H9 (cell line): ENCODE measurements around the gene LRP2. TPM values are rescaled to one million over a fixed set of nuclear protein-coding genes. Genes with fewer than 3 reads are reported as not detected.

ENCODE experiments used
- DNase-seq: peaks from one replicate; pipeline ENCODE4 v3.0.0-alpha.2; 2017
- H2AFZ ChIP-seq: one replicate; pipeline ENCODE4 v1.6.1; 2013; ENCODE audit warnings: mild to moderate bottlenecking, low read length, control low read depth, moderate library complexity
- H2AK5ac ChIP-seq: 2 replicates; pipeline ENCODE4 v1.6.1; 2013; ENCODE audit warnings: low read length, control low read depth, mixed read lengths; ENCODE audit not compliant: insufficient read length
- H2BK120ac ChIP-seq: one replicate; pipeline ENCODE4 v1.6.1; 2013; ENCODE audit warnings: low read depth, mild to moderate bottlenecking, low read length, control low read depth, inconsistent platforms; ENCODE audit not compliant: poor library complexity, severe bottlenecking
- H2BK12ac ChIP-seq: 2 replicates; pipeline ENCODE4 v1.6.1; 2013; ENCODE audit warnings: low read length, control low read depth, mixed read lengths, low read depth; ENCODE audit not compliant: insufficient read length
- H2BK15ac ChIP-seq: 2 replicates; pipeline ENCODE4 v1.6.1; 2013; ENCODE audit warnings: low read depth, low read length, control low read depth
- H2BK20ac ChIP-seq: one replicate; pipeline ENCODE4 v1.6.1; 2013; ENCODE audit warnings: low read depth, mild to moderate bottlenecking, low read length, control low read depth, inconsistent platforms; ENCODE audit not compliant: poor library complexity, severe bottlenecking
- H2BK5ac ChIP-seq: 2 replicates; pipeline ENCODE4 v1.6.1; 2013; ENCODE audit warnings: low read length, control low read depth, mixed read lengths; ENCODE audit not compliant: insufficient read length
- H3K14ac ChIP-seq: 2 replicates; pipeline ENCODE4 v1.6.1; 2013; ENCODE audit warnings: low read length, control low read depth; ENCODE audit not compliant: insufficient read depth
- H3K18ac ChIP-seq: 2 replicates; pipeline ENCODE4 v1.6.1; 2013; ENCODE audit warnings: low read depth, mild to moderate bottlenecking, mixed read lengths, low read length, control low read depth; ENCODE audit not compliant: insufficient read length
- H3K23ac ChIP-seq: 2 replicates; pipeline ENCODE4 v1.6.1; 2013; ENCODE audit warnings: low read length, control low read depth, mixed read lengths, low read depth; ENCODE audit not compliant: insufficient read length
- H3K23me2 ChIP-seq: 2 replicates; pipeline ENCODE4 v1.6.1; 2013; ENCODE audit warnings: low read depth, mild to moderate bottlenecking, mixed read lengths, low read length, control low read depth; ENCODE audit not compliant: insufficient read length, poor library complexity, severe bottlenecking
- H3K27ac ChIP-seq: 2 replicates; pipeline ENCODE4 v1.5.1; 2013; ENCODE audit warnings: low read length, control low read depth, mixed read lengths, low read depth; ENCODE audit not compliant: insufficient read length
- H3K27me3 ChIP-seq: 2 replicates; pipeline ENCODE4 v1.6.1; 2013; ENCODE audit warnings: low read length, control low read depth, inconsistent platforms; ENCODE audit not compliant: insufficient read depth
- H3K4ac ChIP-seq: 2 replicates; pipeline ENCODE4 v1.6.1; 2013; ENCODE audit warnings: low read depth, mild to moderate bottlenecking, control low read depth, inconsistent platforms, low read length, moderate library complexity
- H3K4me1 ChIP-seq: 2 replicates; pipeline ENCODE4 v1.6.1; 2013; ENCODE audit warnings: low read length, control low read depth, inconsistent platforms; ENCODE audit not compliant: insufficient read depth
- H3K4me2 ChIP-seq: 2 replicates; pipeline ENCODE4 v1.6.1; 2013; ENCODE audit warnings: low read length, control low read depth, mixed read lengths; ENCODE audit not compliant: insufficient read length, insufficient read depth
- H3K56ac ChIP-seq: 2 replicates; pipeline ENCODE4 v1.6.1; 2013; ENCODE audit warnings: low read depth, mild to moderate bottlenecking, mixed read lengths, low read length, control low read depth; ENCODE audit not compliant: insufficient read length
- H3K79me1 ChIP-seq: 2 replicates; pipeline ENCODE4 v1.6.1; 2013; ENCODE audit warnings: low read depth, mild to moderate bottlenecking, moderate library complexity, low read length, control low read depth, inconsistent platforms; ENCODE audit not compliant: insufficient read depth, poor library complexity, severe bottlenecking
- H3K79me2 ChIP-seq: 2 replicates; pipeline ENCODE4 v1.6.1; 2013; ENCODE audit warnings: low read length, control low read depth, inconsistent platforms; ENCODE audit not compliant: insufficient read depth
- H3K9ac ChIP-seq: 2 replicates; pipeline ENCODE4 v1.6.1; 2013; ENCODE audit warnings: low read length, control low read depth, mixed read lengths; ENCODE audit not compliant: insufficient read length; ENCODE audit errors: extremely low read depth
- H3K9me3 ChIP-seq: one replicate; pipeline ENCODE4 v1.6.1; 2013; ENCODE audit warnings: low read depth, low read length, inconsistent platforms; ENCODE audit not compliant: control insufficient read depth
- H3T11ph ChIP-seq: one replicate; pipeline ENCODE4 v1.6.1; 2013; ENCODE audit warnings: mild to moderate bottlenecking, low read length, control low read depth, inconsistent platforms
- H4K20me1 ChIP-seq: one replicate; pipeline ENCODE4 v1.6.1; 2013; ENCODE audit not compliant: control insufficient read depth, insufficient read length, insufficient read depth
- H4K5ac ChIP-seq: 2 replicates; pipeline ENCODE4 v1.6.1; 2013; ENCODE audit warnings: low read depth, mild to moderate bottlenecking, mixed read lengths, low read length, control low read depth; ENCODE audit not compliant: insufficient read length
- H4K8ac ChIP-seq: replicated peaks from 2 replicates; pipeline ENCODE4 v1.6.1; 2013; ENCODE audit warnings: low read length, control low read depth, mixed read lengths, low read depth; ENCODE audit not compliant: insufficient read length
- H4K91ac ChIP-seq: 2 replicates; pipeline ENCODE4 v1.6.1; 2013; ENCODE audit warnings: low read depth, mild to moderate bottlenecking, moderate library complexity, mixed read lengths, low read length, control low read depth; ENCODE audit not compliant: insufficient read length
- H3K27ac Mint-ChIP-seq, 3 experiments: 2 replicates in 2 of 3; 3 replicates in 1 of 3; pipeline ENCODE4 v1.8.0; 2020 to 2021; ENCODE audit warnings: mixed read lengths in 3 of 3, mild to moderate bottlenecking in 1 of 3, moderate library complexity in 1 of 3
- H3K27me3 Mint-ChIP-seq: 2 replicates; pipeline ENCODE4 v1.8.0; 2021; ENCODE audit warnings: low read depth, mild to moderate bottlenecking, moderate library complexity, mixed read lengths
- H3K36me3 Mint-ChIP-seq, 3 experiments: 2 replicates in 2 of 3; 3 replicates in 1 of 3; pipeline ENCODE4 v1.8.0; 2020 to 2021; ENCODE audit warnings: low read depth in 3 of 3, mixed read lengths in 3 of 3; ENCODE audit not compliant: insufficient read depth in 1 of 3
- H3K4me1 Mint-ChIP-seq, 2 experiments: 2 replicates each; pipeline ENCODE4 v1.8.0; 2020; ENCODE audit warnings: mixed read lengths in 2 of 2
- H3K4me3 Mint-ChIP-seq, 2 experiments: 2 replicates in 1 of 2; 3 replicates in 1 of 2; pipeline ENCODE4 v1.8.0; 2020 to 2021; ENCODE audit warnings: mild to moderate bottlenecking in 2 of 2, mixed read lengths in 2 of 2, moderate library complexity in 1 of 2
- H3K9me3 Mint-ChIP-seq, 2 experiments: 2 replicates in 1 of 2; 3 replicates in 1 of 2; pipeline ENCODE4 v1.8.0; 2020; ENCODE audit warnings: mild to moderate bottlenecking in 2 of 2, mixed read lengths in 2 of 2, moderate library complexity in 1 of 2
- CTCF ChIP-seq: fragments of 200-600 bp; sonication (generic); conservative IDR thresholded peaks from 3 replicates; pipeline ENCODE4 v1.8.0; 2021; ENCODE audit warnings: antibody characterized with exemption, mild to moderate bottlenecking
- WGBS: extraction: QIAGEN DNeasy Blood & Tissue Kit; methylation state at CpG from one replicate; pipeline ENCODE4 v1.1.7; 2013; ENCODE audit warnings: missing lambda C conversion rate, low lambda C conversion rate, mixed read lengths; ENCODE audit not compliant: insufficient read length; ENCODE audit errors: extremely low coverage; 5-methylcytosine and 5-hydroxymethylcytosine counted together
- total RNA-seq: library from RNA; stranded (reverse); gene quantifications from 2 replicates; pipeline ENCODE4 v1.2.1, GENCODE V29; 2021

The LRP2 gene
- total RNA-seq, 1 experiment from 2014 or later = 1.4 TPM

GRCh38 chr2:169080250-169081069 is 281.9 kb downstream of the LRP2 start:
- no peaks in the 10 kb centered on the region for H3K4me1 ChIP-seq
- Mint-ChIP-seq H3K36me3 (no peaks in the 10 kb centered on the region), H3K9me3 (no peaks in the 10 kb centered on the region), H3K27me3 (no peaks in the 10 kb centered on the region), H3K27ac (no peak overlapping the region), H3K4me3 (no peak overlapping the region), H3K4me1 (no peaks in the 10 kb centered on the region)
- no peak overlapping the region for H2AFZ ChIP-seq
- H2BK20ac ChIP-seq = no peak overlapping the region
- H3K9ac ChIP-seq = no peak overlapping the region
- H3T11ph ChIP-seq = no peak overlapping the region
- H3K18ac ChIP-seq = no peak overlapping the region
- H3K23ac ChIP-seq = no peak overlapping the region
- H3K4me2 ChIP-seq = no peak overlapping the region
- no peak overlapping the region for H4K5ac ChIP-seq
- H3K23me2 ChIP-seq = no peaks in the 10 kb centered on the region
- no peak overlapping the region for H3K4ac ChIP-seq
- H3K27me3 ChIP-seq = no peaks in the 10 kb centered on the region
- no peak overlapping the region for H4K91ac ChIP-seq
- no peak overlapping the region for H2BK120ac ChIP-seq
- H3K79me2 ChIP-seq = no peaks in the 10 kb centered on the region
- no peak overlapping the region for H3K27ac ChIP-seq
- no peak overlapping the region for H4K8ac ChIP-seq
- TF ChIP-seq CTCF = no peak
- no peak overlapping the region for H2AK5ac ChIP-seq
- H3K79me1 ChIP-seq = no peaks in the 10 kb centered on the region
- H3K9me3 ChIP-seq = no peaks in the 10 kb centered on the region
- no peak overlapping the region for H2BK12ac ChIP-seq
- no peak overlapping the region for H3K14ac ChIP-seq
- DNase-seq = no peak
- H4K20me1 ChIP-seq = no peaks in the 10 kb centered on the region
- no CpG with 5 or more reads among the region's 2 CpGs for WGBS
- no peak overlapping the region for H3K56ac ChIP-seq
- H2BK5ac ChIP-seq = no peak overlapping the region
- H2BK15ac ChIP-seq = no peak overlapping the region
